HEK293 (cell line): Measurements from ENCODE around the gene WDR1.
A peak's percentile ranks its signal among the peaks of the same experiment; 100 is the strongest.

ENCODE experiments used
- CTCF ChIA-PET: fragments of 350-600 bp; formaldehyde crosslinking; extraction: SDS; loops from one replicate; lab custom pipeline; 2021; ENCODE audit warnings: antibody characterized with exemption; lab: Yijun Ruan, JAX
- POLR2A ChIA-PET: fragments of 300-600 bp; formaldehyde crosslinking; extraction: SDS; loops from one replicate; lab custom pipeline; 2020; ENCODE audit warnings: antibody characterized with exemption, inconsistent platforms; lab: Yijun Ruan, JAX
- H3K27ac ChIP-seq: fragments of 200-500 bp; sonication (Bioruptor generic); 2 replicates; pipeline ENCODE4 v1.5.1; 2014; ENCODE audit warnings: low read depth, low read length, control low read depth, inconsistent platforms; ENCODE audit errors: extremely low read depth
- H3K36me3 ChIP-seq, 2 experiments: fragments of 200-500 bp in 1 of 2; sonication (Bioruptor generic) in 1 of 2; 1 replicate in 1 of 2; 2 replicates in 1 of 2; pipeline ENCODE4 v1.5.1; 2014 to 2017; ENCODE audit warnings: inconsistent platforms in 2 of 2, low read length in 2 of 2; ENCODE audit not compliant: control insufficient read depth in 2 of 2, insufficient read depth in 1 of 2
- H3K4me1 ChIP-seq: fragments of 200-500 bp; sonication (Bioruptor generic); 2 replicates; pipeline ENCODE4 v1.5.1; 2014; ENCODE audit warnings: mild to moderate bottlenecking, low read length, inconsistent platforms; ENCODE audit not compliant: control insufficient read depth, insufficient read depth
- H3K4me3 ChIP-seq: 2 replicates; pipeline ENCODE4 v1.5.1; 2011; ENCODE audit warnings: low read depth, mild to moderate bottlenecking, control low read depth, low read length, moderate library complexity
- H3K9me3 ChIP-seq: fragments of 200-500 bp; sonication (Bioruptor generic); 2 replicates; pipeline ENCODE4 v1.5.1; 2014; ENCODE audit warnings: low read depth, low read length, inconsistent platforms; ENCODE audit not compliant: control insufficient read depth, insufficient read depth
- HOXA7 ChIP-seq: sonication (generic); formaldehyde crosslinking; IDR thresholded peaks from 2 replicates; pipeline ENCODE4 v1.8.1; 2022; ENCODE audit warnings: missing genetic modification reagents, borderline replicate concordance
- HOXD13 ChIP-seq: sonication (generic); formaldehyde crosslinking; IDR thresholded peaks from 2 replicates; pipeline ENCODE4 v1.8.0; 2022; ENCODE audit warnings: missing genetic modification reagents, borderline replicate concordance
- PRDM1 ChIP-seq: fragments of 450-650 bp; formaldehyde crosslinking; IDR thresholded peaks from 2 replicates; pipeline ENCODE4; 2016; ENCODE audit warnings: missing biosample characterization, missing genetic modification characterization
- SCRT1 ChIP-seq: fragments of 450-650 bp; formaldehyde crosslinking; IDR thresholded peaks from 2 replicates; pipeline ENCODE4 v1.5.1; 2016; ENCODE audit warnings: missing biosample characterization, missing genetic modification characterization, borderline replicate concordance
- ZNF184 ChIP-seq: fragments of 450-650 bp; IDR thresholded peaks from 2 replicates; pipeline ENCODE4 v1.5.1; 2018; ENCODE audit warnings: missing biosample characterization, mild to moderate bottlenecking, missing genetic modification characterization
- ZNF19 ChIP-seq: fragments of 450-650 bp; formaldehyde crosslinking; IDR thresholded peaks from 2 replicates; pipeline ENCODE4; 2016; ENCODE audit warnings: missing biosample characterization, missing genetic modification characterization, low read depth
- ZNF202 ChIP-seq: fragments of 450-650 bp; formaldehyde crosslinking; IDR thresholded peaks from 2 replicates; pipeline ENCODE4 v1.5.1; 2016; ENCODE audit warnings: missing biosample characterization, missing genetic modification characterization, borderline replicate concordance
- ZNF211 ChIP-seq: fragments of 450-650 bp; formaldehyde crosslinking; IDR thresholded peaks from 2 replicates; pipeline ENCODE4 v1.5.1; 2016; ENCODE audit warnings: low read depth, missing biosample characterization, missing genetic modification characterization
- ZNF292 ChIP-seq: fragments of 450-650 bp; formaldehyde crosslinking; IDR thresholded peaks from 2 replicates; pipeline ENCODE4 v1.5.1; 2016; ENCODE audit warnings: low read depth, missing biosample characterization, missing genetic modification characterization, borderline replicate concordance
- ZNF302 ChIP-seq: fragments of 450-650 bp; formaldehyde crosslinking; IDR thresholded peaks from 2 replicates; pipeline ENCODE4 v1.5.1; 2016; ENCODE audit warnings: missing biosample characterization, missing genetic modification characterization, low read depth
- ZNF335 ChIP-seq: fragments of 450-650 bp; formaldehyde crosslinking; conservative IDR thresholded peaks from 2 replicates; pipeline ENCODE4 v1.5.1; 2016; ENCODE audit warnings: missing biosample characterization, missing genetic modification characterization
- ZNF354C ChIP-seq: fragments of 450-650 bp; formaldehyde crosslinking; IDR thresholded peaks from 2 replicates; pipeline ENCODE4 v1.5.1; 2016; ENCODE audit warnings: missing biosample characterization, missing genetic modification characterization, low read depth, borderline replicate concordance
- ZNF473 ChIP-seq: fragments of 450-650 bp; formaldehyde crosslinking; IDR thresholded peaks from 2 replicates; pipeline ENCODE4 v1.5.1; 2017; ENCODE audit warnings: missing biosample characterization, missing genetic modification characterization
- ZNF510 ChIP-seq: fragments of 450-650 bp; formaldehyde crosslinking; IDR thresholded peaks from 2 replicates; pipeline ENCODE4 v1.5.1; 2018; ENCODE audit warnings: mild to moderate bottlenecking, missing genetic modification characterization, missing biosample characterization; ENCODE audit not compliant: insufficient replicate concordance
- ZNF571 ChIP-seq: fragments of 450-650 bp; formaldehyde crosslinking; IDR thresholded peaks from 2 replicates; pipeline ENCODE4 v1.5.0; 2017; ENCODE audit warnings: missing biosample characterization, missing genetic modification characterization
- ZNF777 ChIP-seq: fragments of 450-650 bp; formaldehyde crosslinking; IDR thresholded peaks from 2 replicates; pipeline ENCODE4 v1.5.1; 2017; ENCODE audit warnings: missing biosample characterization, missing genetic modification characterization, borderline replicate concordance
- ZSCAN18 ChIP-seq: fragments of 450-650 bp; formaldehyde crosslinking; IDR thresholded peaks from 2 replicates; pipeline ENCODE4 v1.5.1; 2016; ENCODE audit warnings: missing biosample characterization, missing genetic modification characterization
- ZSCAN23 ChIP-seq: fragments of 450-650 bp; formaldehyde crosslinking; IDR thresholded peaks from 2 replicates; pipeline ENCODE4 v1.5.1; 2016; ENCODE audit warnings: missing biosample characterization, missing genetic modification characterization
- ZSCAN4 ChIP-seq: fragments of 450-650 bp; formaldehyde crosslinking; IDR thresholded peaks from 2 replicates; pipeline ENCODE4 v1.5.1; 2017; ENCODE audit warnings: missing biosample characterization, missing genetic modification characterization
- TF ChIP-seq, protein P1 (sequence below): fragments of 450-650 bp; formaldehyde crosslinking; IDR thresholded peaks from 2 replicates; pipeline ENCODE4 v1.5.1; 2016; ENCODE audit warnings: missing biosample characterization, missing genetic modification characterization
- TF ChIP-seq, protein P2 (sequence below): IDR thresholded peaks from 2 replicates; pipeline ENCODE4 v1.6.1; 2011; ENCODE audit warnings: mild to moderate bottlenecking, low read depth, low read length, borderline replicate concordance

The WDR1 gene

DNA sequence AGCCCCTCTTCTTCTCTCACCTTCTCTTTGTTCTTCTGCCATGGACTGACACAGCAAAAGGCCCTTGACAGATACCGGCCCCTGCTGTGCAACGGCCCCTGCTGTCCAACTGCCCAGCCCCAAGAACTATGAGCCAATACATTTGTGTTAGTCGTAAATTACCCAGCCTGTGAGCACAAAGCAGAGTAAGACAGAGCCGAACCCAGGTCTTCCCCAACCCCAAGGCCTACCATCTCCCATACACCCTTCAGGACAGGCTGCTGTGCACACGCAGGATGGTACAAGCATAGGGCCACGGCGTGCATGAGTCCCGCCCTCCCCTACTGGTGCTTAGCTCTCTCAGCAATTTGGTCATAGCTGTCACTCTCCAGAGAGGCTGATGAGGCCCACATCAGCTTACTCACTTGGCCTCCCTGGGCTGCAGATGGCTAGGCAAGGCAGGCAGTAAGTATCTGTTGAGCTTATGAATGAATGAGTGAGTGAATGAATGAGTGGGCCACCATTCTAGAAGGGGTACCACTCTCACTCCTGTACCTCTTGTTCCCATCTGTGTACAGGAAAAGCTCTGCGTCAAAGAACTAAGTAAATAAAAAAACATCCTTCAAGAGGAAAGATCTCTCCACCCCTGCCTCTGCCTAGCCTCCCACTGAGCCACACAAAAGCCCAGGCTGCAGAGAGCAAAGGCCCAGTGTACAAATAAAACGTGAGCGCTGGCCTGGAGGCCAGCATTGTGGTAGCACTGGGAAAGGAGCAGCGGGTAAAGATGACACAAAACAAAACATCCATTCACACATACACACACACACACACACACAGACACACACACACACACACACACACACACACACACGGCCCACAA lies 13.9 kb downstream of the WDR1 start:
- TF ChIP-seq ZNF292 (tag by site-specific recombination) (no peak), SCRT1 (tag by site-specific recombination) (no peak), ZNF202 (tag by site-specific recombination) (no peak), ZSCAN4 (tag by site-specific recombination) (peak; percentile 71; the same call in 1 of the 2 replicates), ZNF211 (tag by site-specific recombination) (no peak), PRDM1 (tag by site-specific recombination) (no peak)
- TF ChIP-seq, protein P1, sequence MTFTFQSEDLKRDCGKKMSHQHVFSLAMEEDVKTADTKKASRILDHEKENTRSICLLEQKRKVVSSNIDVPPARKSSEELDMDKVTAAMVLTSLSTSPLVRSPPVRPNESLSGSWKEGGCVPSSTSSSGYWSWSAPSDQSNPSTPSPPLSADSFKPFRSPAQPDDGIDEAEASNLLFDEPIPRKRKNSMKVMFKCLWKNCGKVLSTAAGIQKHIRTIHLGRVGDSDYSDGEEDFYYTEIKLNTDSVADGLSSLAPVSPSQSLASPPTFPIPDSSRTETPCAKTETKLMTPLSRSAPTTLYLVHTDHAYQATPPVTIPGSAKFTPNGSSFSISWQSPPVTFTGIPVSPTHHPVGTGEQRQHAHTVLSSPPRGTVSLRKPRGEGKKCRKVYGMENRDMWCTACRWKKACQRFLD (tag by site-specific recombination), result no peak
- TF ChIP-seq, all 188 proteins: peak for 1
- POLR2A ChIA-PET, result interaction anchor here (0.7 to 1.3 kb wide), 2 partner anchors 14 kb away, joined by 3 to 4 read pairs; partner anchors contain the start of gene WDR1
- no peak overlapping the region for H3K4me3 ChIP-seq
- CTCF ChIA-PET, result no interaction called here
- H3K9me3 ChIP-seq, result no peaks in the 10 kb centered on the region
- H3K27ac ChIP-seq, result no peak overlapping the region
- H3K36me3 ChIP-seq, result peaks cover 0 to 80% of the 10 kb centered on the region in 2 experiments; a peak in 1 of 3 replicates
- H3K4me1 ChIP-seq, result no peaks in the 10 kb centered on the region

DNA sequence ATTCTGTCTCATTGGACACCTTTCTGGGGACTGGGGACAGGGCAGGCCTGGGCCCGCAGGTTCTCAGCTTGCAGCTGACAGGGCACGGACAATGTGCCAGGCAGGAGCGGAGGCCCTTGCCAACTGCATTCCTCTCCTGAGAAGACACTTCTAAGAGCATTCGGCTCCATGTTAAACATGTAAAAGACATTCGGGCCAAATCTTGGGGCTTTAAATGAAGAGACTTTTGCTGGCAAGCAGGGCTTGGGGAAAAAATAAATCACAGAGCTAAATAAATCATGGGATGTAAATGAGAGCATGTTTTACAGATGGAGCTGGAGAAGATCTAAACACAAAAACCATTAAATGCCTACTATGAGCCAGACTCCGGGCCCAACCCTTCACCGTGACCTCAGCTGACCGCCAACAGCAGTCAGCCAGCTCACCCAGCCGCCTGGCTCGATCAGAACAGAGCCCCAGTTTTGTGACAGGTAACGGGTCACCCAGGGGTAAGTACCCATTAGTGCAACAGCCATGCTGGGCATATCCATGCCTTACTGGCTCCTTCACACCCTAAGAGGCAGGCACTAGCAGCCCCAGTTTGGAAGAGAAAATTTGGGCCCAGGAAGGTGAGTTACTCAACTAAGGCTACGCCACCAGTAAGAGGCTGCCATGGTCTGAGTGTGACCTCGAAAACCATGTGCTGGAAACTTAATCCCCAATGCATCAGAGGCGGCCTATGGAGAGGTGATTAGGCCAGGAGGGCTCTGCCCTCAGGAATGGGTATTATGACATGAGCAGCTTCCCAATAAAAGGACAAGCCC lies 14.7 kb downstream of the WDR1 start:
- POLR2A ChIA-PET, result interaction anchor here (1.3 kb wide), 1 partner anchor 15 kb away, joined by 4 read pairs; the partner anchor contains the start of gene WDR1
- H3K9me3 ChIP-seq, result no peaks in the 10 kb centered on the region
- TF ChIP-seq ZNF184 (tag by site-specific recombination), result no peak
- TF ChIP-seq, all 188 proteins: peak for 0
- H3K27ac ChIP-seq, result no peak overlapping the region
- CTCF ChIA-PET, result no interaction called here
- H3K4me3 ChIP-seq, result no peak overlapping the region
- no peaks in the 10 kb centered on the region for H3K4me1 ChIP-seq
- peaks cover 0 to 81% of the 10 kb centered on the region in 2 experiments; a peak in 1 of 3 replicates for H3K36me3 ChIP-seq

DNA sequence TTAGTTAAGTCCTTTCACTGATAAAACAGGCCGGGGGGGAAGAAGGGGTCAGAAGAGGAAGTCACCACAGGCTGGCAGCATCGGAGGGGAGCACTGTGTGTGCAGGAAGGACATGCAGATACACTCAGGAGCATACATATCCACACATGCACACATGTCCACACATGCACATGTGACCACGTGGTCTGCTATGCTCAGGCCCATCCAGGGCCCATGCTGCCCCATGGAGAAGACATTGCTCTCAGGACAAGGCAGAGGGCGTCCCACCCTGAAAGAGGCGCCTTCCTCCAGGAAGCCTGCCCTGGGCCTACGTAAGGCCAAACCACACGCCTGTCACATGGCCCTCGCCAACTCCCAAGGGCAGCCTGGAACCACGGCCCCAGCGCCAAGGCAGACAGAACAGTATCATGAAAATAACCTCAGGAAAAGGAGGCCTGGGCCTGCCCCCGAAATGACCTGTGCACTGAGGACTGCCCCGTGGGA lies 15.8 kb downstream of the WDR1 start:
- H3K27ac ChIP-seq, result no peak overlapping the region
- H3K9me3 ChIP-seq, result no peaks in the 10 kb centered on the region
- H3K36me3 ChIP-seq, result peaks cover 0 to 88% of the 10 kb centered on the region in 2 experiments; a peak in 1 of 3 replicates
- POLR2A ChIA-PET, result no interaction called here
- CTCF ChIA-PET, result no interaction called here
- no peak overlapping the region for H3K4me3 ChIP-seq
- H3K4me1 ChIP-seq, result no peaks in the 10 kb centered on the region
- no peak for TF ChIP-seq ZNF777 (tag by site-specific recombination)
- no peak for TF ChIP-seq ZNF335 (tag by site-specific recombination)
- no peak for TF ChIP-seq ZNF354C
- no peak for TF ChIP-seq ZNF292 (tag by site-specific recombination)
- no peak for TF ChIP-seq ZNF571 (tag by site-specific recombination)
- TF ChIP-seq, protein P1 (tag by site-specific recombination), result no peak
- no peak for TF ChIP-seq HOXD13 (CRISPR knock-in tag)
- no peak for TF ChIP-seq ZNF473 (tag by site-specific recombination)
- no peak for TF ChIP-seq ZSCAN23 (tag by site-specific recombination)
- TF ChIP-seq ZNF302 (tag by site-specific recombination), result no peak
- TF ChIP-seq, protein P2, sequence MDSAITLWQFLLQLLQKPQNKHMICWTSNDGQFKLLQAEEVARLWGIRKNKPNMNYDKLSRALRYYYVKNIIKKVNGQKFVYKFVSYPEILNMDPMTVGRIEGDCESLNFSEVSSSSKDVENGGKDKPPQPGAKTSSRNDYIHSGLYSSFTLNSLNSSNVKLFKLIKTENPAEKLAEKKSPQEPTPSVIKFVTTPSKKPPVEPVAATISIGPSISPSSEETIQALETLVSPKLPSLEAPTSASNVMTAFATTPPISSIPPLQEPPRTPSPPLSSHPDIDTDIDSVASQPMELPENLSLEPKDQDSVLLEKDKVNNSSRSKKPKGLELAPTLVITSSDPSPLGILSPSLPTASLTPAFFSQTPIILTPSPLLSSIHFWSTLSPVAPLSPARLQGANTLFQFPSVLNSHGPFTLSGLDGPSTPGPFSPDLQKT, result no peak
- no peak for TF ChIP-seq HOXA7 (CRISPR knock-in tag)
- TF ChIP-seq ZSCAN18 (tag by site-specific recombination), result no peak
- no peak for TF ChIP-seq ZNF19 (tag by site-specific recombination)
- no peak for TF ChIP-seq ZNF510 (tag by site-specific recombination)
